PC-9 (cell line): Measurements from ENCODE around the gene GABRA4. TPM values are rescaled to one million over a fixed set of nuclear protein-coding genes. Genes with fewer than 3 reads are reported as not detected.

ENCODE experiments used
- BruUV-seq: library from RNA; stranded (reverse); fragments of 400-500 nt; replicated peaks from 2 replicates; lab custom pipeline; 2021; lab: Mats Ljungman, UMichigan
- CTCF ChIA-PET: fragments of 300-600 bp; sonication (Branson Sonifier 250); formaldehyde crosslinking; loops from one replicate; lab custom pipeline; 2022; ENCODE audit warnings: antibody characterized with exemption; lab: Charles Lee
- POLR2A ChIA-PET: fragments of 300-600 bp; sonication (Branson Sonifier 250); formaldehyde crosslinking; loops from one replicate; lab custom pipeline; 2022; ENCODE audit warnings: antibody characterized with exemption; ENCODE audit not compliant: unreplicated experiment; lab: Charles Lee
- DNase-seq, 2 experiments: peaks; one replicate each; pipeline versions ENCODE4 v3.0.0 to v3.0.0-alpha.2; 2015 to 2022; ENCODE audit warnings: mixed read lengths in 1 of 2
- H2AFZ ChIP-seq: fragments of 200-600 bp; sonication (generic); 2 replicates; pipeline ENCODE4 v1.8.1; 2017; ENCODE audit warnings: antibody characterized with exemption
- H3F3A ChIP-seq: fragments of 200-600 bp; sonication (generic); 2 replicates; pipeline ENCODE4 v1.8.1; 2017; ENCODE audit warnings: antibody characterized with exemption, mild to moderate bottlenecking, low read depth; ENCODE audit not compliant: insufficient read depth
- H3K27ac ChIP-seq: fragments of 200-600 bp; sonication (generic); 2 replicates; pipeline ENCODE4 v1.6.1; 2016; ENCODE audit warnings: mixed run types
- H3K27me3 ChIP-seq: fragments of 200-600 bp; sonication (generic); 2 replicates; pipeline ENCODE4 v1.6.1; 2016; ENCODE audit warnings: low read depth, mixed run types; ENCODE audit not compliant: insufficient read depth
- H3K36me3 ChIP-seq: fragments of 200-600 bp; sonication (generic); 2 replicates; pipeline ENCODE4 v1.6.1; 2016; ENCODE audit warnings: low read depth, mixed run types
- H3K4me1 ChIP-seq: fragments of 200-600 bp; sonication (generic); replicated peaks from 2 replicates; pipeline ENCODE4 v1.6.1; 2016; ENCODE audit warnings: mixed run types; ENCODE audit not compliant: insufficient read depth
- H3K4me2 ChIP-seq: fragments of 200-600 bp; sonication (generic); 2 replicates; pipeline ENCODE4 v1.6.1; 2017; ENCODE audit warnings: mixed run types
- H3K4me3 ChIP-seq: fragments of 200-600 bp; sonication (generic); 2 replicates; pipeline ENCODE4 v1.6.1; 2016; ENCODE audit warnings: mixed run types
- H3K79me2 ChIP-seq: fragments of 200-600 bp; sonication (generic); 2 replicates; pipeline ENCODE4 v1.6.1; 2017; ENCODE audit warnings: low read depth, mixed run types
- H3K9me2 ChIP-seq: fragments of 200-600 bp; sonication (generic); 2 replicates; pipeline ENCODE4 v1.8.1; 2017; ENCODE audit warnings: mild to moderate bottlenecking; ENCODE audit not compliant: insufficient read depth
- H3K9me3 ChIP-seq: fragments of 200-600 bp; sonication (generic); 2 replicates; pipeline ENCODE4 v1.8.1; 2016; ENCODE audit warnings: low read depth; ENCODE audit not compliant: insufficient read depth
- H4K20me1 ChIP-seq: fragments of 200-600 bp; sonication (generic); 2 replicates; pipeline ENCODE4 v1.8.1; 2017; ENCODE audit not compliant: insufficient read depth
- EZH2 ChIP-seq: fragments of 200-600 bp; sonication (generic); IDR thresholded peaks from 2 replicates; pipeline ENCODE4 v1.8.0; 2017; ENCODE audit warnings: antibody characterized with exemption, low read depth
- intact Hi-C: fragments of 100-400 bp; cut with micrococcal nuclease; formaldehyde crosslinking; loops from one replicate; pipeline ENCODE4 v1.10.0; 2022; ENCODE audit not compliant: unreplicated experiment
- total RNA-seq: library from RNA; stranded (reverse); gene quantifications from 2 replicates; pipeline ENCODE4 v1.2.3, GENCODE V29; 2021
- TF ChIP-seq, protein P1 (sequence below): fragments of 200-600 bp; sonication (generic); conservative IDR thresholded peaks from 2 replicates; pipeline ENCODE4 v1.6.1; 2017; ENCODE audit warnings: mixed run types, antibody characterized with exemption, mild to moderate bottlenecking, moderate library complexity

GABRA4 gene
- total RNA-seq, 1 experiment from 2014 or later: not detected

DNA sequence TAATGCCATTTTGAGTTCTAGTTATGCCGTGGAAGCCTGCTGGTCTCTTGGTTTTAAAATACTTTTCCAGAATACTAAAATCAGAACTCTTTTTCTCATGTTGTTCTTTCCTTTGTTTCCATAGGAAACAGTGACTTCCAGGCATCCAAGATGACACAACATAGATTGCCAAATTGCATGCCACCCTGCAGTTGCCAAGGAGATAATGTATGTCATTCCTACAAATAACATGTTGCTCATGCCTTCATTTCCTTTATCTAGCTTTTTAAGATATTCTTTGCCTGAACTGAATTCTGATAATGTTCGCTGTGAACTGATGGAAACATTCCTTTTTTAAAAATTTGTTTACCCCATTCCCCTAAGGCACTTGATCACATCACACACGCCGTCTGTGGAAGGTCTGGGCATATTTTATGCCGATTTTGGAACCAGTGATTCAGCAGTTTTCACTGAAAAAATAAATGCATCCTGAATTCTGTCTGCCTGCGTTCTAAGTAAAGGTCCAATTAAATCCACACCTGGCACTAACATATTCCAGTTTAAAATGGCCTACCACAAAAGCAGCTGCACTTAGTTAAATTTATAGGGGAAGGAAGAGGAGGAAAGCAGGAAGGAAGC, 46.4 kb downstream of the GABRA4 start:
- peak in 1 of 2 experiments; percentile 34 for DNase-seq
- no peaks in the 10 kb centered on the region; the same call in 1 of the 2 replicates for H3K9me2 ChIP-seq

DNA sequence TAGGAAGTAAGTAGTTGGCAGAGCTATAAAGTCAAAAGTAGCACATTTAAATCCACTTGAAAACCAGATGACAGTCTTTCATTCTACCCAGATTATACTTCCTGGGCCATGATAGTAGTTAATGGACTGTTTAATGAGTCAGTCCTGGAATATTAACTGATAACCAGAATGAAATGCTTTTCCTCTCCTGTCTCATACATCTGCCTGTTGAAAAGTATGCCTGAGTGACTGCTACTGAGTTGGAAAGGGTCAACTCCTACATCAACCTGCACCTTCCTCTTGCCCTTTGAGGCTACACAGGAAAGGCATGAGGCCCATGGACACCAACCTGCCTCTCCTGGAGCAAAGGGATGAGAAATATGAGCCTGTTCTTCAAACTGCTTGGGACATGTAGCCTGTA, 48.3 kb downstream of the GABRA4 start:
- ChIA-PET POLR2A (no interaction called here), CTCF (no interaction called here)
- no peak overlapping the region for H3K27ac ChIP-seq
- no peak for DNase-seq
- no peak overlapping the region for H2AFZ ChIP-seq
- H3K27me3 ChIP-seq: no peaks in the 10 kb centered on the region
- H3K36me3 ChIP-seq: no peaks in the 10 kb centered on the region
- no peaks in the 10 kb centered on the region for H4K20me1 ChIP-seq
- H3F3A ChIP-seq: no peaks in the 10 kb centered on the region
- no TSS peak for BruUV-seq
- no peak overlapping the region for H3K4me2 ChIP-seq
- H3K79me2 ChIP-seq: no peaks in the 10 kb centered on the region
- intact Hi-C loops: no loop called here
- no peaks in the 10 kb centered on the region for H3K9me3 ChIP-seq
- no peak overlapping the region for H3K4me3 ChIP-seq
- TF ChIP-seq EZH2: no peak
- TF ChIP-seq, protein P1, sequence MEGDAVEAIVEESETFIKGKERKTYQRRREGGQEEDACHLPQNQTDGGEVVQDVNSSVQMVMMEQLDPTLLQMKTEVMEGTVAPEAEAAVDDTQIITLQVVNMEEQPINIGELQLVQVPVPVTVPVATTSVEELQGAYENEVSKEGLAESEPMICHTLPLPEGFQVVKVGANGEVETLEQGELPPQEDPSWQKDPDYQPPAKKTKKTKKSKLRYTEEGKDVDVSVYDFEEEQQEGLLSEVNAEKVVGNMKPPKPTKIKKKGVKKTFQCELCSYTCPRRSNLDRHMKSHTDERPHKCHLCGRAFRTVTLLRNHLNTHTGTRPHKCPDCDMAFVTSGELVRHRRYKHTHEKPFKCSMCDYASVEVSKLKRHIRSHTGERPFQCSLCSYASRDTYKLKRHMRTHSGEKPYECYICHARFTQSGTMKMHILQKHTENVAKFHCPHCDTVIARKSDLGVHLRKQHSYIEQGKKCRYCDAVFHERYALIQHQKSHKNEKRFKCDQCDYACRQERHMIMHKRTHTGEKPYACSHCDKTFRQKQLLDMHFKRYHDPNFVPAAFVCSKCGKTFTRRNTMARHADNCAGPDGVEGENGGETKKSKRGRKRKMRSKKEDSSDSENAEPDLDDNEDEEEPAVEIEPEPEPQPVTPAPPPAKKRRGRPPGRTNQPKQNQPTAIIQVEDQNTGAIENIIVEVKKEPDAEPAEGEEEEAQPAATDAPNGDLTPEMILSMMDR: no peak
- H3K9me2 ChIP-seq: no peaks in the 10 kb centered on the region; the same call in 1 of the 2 replicates
- H3K4me1 ChIP-seq: no peaks in the 10 kb centered on the region

More for the DNA sequence above, 46.4 kb downstream of the GABRA4 start:
- H3K27me3 ChIP-seq: no peaks in the 10 kb centered on the region
- POLR2A ChIA-PET: no interaction called here
- H3K4me3 ChIP-seq: no peak overlapping the region
- H4K20me1 ChIP-seq: no peaks in the 10 kb centered on the region
- H3K27ac ChIP-seq: no peak overlapping the region
- intact Hi-C loops: no loop called here
- no peaks in the 10 kb centered on the region for H3K9me3 ChIP-seq
- H3K4me2 ChIP-seq: no peak overlapping the region
- H3F3A ChIP-seq: no peaks in the 10 kb centered on the region
- no peaks in the 10 kb centered on the region for H3K36me3 ChIP-seq
- H3K79me2 ChIP-seq: no peaks in the 10 kb centered on the region
- H2AFZ ChIP-seq: peak overlapping the region; percentile 49; the same call in 1 of the 2 replicates
- CTCF ChIA-PET: no interaction called here
- TF ChIP-seq EZH2: no peak
- TF ChIP-seq, protein P1: no peak
- H3K4me1 ChIP-seq: no peaks in the 10 kb centered on the region
- BruUV-seq: no TSS peak

DNA sequence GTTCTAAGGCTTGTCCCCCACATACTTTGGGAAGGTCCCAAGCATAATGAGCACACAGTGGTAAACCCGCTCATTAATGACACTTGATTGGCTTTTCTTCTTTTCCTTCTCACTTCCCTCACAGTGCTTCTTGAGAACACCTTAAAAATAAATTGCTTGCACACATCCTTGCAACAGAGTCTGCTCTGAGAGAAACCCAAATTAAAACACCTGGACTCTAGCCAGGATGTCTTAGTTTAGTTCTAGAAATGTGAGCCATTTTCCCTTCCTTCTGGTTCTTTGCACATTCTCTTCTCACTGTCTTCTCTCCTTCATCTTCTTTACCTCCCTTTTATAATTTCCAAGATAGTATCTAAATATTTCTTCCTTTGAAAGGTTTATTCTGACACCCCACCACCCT, 49.0 kb downstream of the GABRA4 start:
- no peaks in the 10 kb centered on the region for H3K4me1 ChIP-seq
- H3K9me3 ChIP-seq: no peaks in the 10 kb centered on the region
- no TSS peak for BruUV-seq
- H3F3A ChIP-seq: no peaks in the 10 kb centered on the region
- H3K27me3 ChIP-seq: no peaks in the 10 kb centered on the region
- CTCF ChIA-PET: no interaction called here
- POLR2A ChIA-PET: no interaction called here
- no peak overlapping the region for H3K27ac ChIP-seq
- intact Hi-C loops: no loop called here
- no peak for TF ChIP-seq EZH2
- TF ChIP-seq, protein P1: no peak
- H3K36me3 ChIP-seq: no peaks in the 10 kb centered on the region
- no peaks in the 10 kb centered on the region for H3K79me2 ChIP-seq
- no peaks in the 10 kb centered on the region; the same call in 1 of the 2 replicates for H3K9me2 ChIP-seq
- no peak overlapping the region for H3K4me3 ChIP-seq
- DNase-seq: no peak
- H3K4me2 ChIP-seq: no peak overlapping the region
- no peak overlapping the region for H2AFZ ChIP-seq
- no peaks in the 10 kb centered on the region for H4K20me1 ChIP-seq
